CMK (cell line): ENCODE results near the gene TOX3.

Source experiments
- DNase-seq: peaks from one replicate; pipeline ENCODE4 v3.0.0-alpha.2; 2010; ENCODE audit warnings: low read depth

Gene TOX3

DNA sequence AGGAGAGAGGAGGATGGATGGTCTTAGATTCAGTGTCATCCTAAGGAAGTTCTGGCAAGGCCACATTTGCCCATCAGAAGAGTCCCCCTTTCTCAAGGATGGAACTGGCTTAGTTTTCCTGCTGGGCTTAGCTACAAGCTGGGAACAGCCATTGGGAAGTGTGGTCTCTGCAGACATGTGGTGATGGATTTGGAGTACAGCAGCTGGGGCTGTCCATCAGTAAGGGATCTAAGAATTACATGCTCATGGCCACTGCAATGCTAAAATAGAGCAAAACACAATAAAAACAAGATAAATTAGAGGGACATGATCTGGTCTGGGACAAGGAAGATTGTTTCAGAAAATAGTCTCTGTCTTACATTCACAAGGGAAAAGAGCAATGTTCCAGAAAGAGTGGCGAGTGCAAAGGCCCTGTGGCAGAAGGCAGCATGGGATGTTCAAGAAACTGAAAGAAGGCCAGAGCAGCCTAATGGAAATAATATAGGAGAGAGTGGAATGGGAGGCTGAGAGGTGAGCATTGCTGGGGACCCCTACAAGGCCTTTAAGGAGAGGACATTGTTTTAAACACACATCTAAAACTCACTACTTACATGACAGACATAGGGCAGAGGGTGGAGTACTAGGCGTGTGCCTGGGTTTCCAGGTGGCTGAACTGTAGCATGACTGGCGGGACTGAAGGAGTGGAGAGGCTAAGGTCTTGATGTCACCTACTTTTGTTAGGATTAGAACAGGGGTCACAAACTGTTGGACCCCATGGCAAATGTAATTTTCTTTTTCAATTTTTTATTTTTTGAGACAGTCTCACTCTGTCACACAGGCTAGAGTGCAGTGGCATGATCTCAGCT is 17.0 kb upstream of the TOX3 start:
- DNase-seq = no peak

- no peak for DNase-seq
These were observed 15.8 kb upstream of the TOX3 start for GRCh38 chr16:52562770-52563169.

DNA sequence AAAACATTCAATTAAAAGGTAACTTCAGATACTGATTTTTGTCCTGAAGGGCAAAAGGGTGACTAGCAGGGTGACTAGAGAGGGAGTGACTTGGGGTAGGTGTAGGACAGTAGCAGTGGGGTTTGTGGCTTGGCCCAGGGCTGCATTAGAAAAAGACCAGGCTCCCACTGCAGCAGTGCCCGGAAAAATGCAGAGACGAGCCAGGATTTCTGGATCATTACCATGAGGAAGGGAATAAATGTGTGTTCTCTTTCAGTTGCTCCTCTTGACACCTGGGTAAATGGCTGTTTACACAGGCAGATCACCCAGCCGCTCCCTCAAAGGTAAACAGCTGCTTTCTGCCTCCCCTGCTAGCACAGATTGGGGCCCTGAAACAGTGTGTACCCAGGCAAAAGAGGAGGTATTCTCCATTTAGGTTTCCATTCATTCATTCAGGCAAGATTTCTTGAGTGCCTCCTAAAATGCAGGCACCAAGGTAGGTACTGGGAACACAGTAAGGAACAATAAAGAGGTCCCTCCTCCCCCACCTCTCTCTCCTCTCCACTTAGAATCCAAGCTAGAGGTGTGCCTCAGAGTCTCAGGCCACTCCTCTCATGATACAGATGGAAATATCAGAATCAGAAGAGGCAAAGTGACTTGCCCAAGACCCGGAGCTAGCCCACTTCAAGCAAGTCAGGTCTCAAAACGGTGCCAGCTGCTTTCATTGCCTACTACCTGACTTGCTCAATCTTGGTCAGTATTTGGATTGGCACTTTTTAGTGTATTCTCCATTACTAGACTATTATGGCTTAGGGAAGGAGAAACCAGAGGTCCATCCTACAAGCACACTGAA is 15.2 kb upstream of the TOX3 start:
- DNase-seq = no peak

DNA sequence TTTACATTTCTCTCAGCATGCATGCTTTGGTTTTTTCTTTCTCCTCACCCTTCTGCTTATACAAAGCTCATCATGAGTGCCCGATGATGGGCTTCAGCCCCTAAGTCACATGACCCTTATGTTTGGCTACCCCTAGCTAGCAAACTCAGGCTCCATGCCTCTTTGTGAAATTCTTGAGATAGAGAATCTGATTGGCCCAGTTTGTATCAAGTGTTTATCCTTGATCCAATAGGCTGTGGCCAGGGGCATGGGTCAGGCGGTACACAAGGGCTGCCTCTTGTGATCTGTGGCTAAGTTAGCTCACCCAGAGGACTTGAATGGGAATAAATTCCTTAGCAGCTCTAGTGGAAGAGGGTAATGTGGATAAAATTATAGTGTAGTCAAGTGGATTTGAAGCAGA is 11.5 kb upstream of the TOX3 start:
- no peak for DNase-seq

GRCh38 chr16:52557236-52557635 is 10.3 kb upstream of the TOX3 start:
- no peak for DNase-seq

GRCh38 chr16:52556083-52556482 is 9.1 kb upstream of the TOX3 start:
- DNase-seq = no peak

DNA sequence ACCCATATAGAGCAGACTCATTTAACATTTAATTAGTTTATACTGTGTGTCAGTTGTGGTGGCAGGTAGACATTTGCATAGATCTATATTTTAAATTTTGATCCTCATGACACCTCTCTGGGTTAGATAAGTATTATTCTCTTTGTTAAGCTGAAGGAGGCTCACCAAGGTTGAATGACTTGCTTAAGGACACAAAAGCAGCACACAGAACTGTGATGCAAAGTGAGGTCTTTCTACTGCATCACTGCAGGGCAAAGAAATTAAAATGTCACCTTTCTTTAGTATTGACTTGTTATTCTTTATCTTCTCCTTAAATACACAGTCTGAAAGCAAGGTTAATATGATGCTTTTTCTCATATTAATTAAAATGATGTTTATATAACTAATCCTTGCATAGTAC is 8.6 kb upstream of the TOX3 start:
- DNase-seq = no peak

DNA sequence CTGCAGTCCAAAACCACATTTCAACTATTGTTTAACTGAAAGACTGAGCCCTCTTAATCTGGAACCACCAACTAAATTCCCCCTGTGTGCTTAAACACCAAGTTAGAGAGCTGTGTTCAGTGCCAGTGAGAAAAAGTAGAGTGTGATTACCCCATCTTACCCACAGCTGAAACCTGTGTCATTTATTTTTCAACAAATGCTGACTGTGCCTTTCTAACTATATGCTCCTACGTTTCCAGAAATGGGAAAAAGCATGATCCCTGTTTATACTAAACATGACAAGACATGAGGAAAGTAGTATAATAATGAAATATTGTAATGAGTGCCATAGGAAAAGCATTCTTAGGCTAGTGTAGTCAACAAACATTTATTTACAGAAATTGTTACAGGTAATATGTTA is 7.4 kb upstream of the TOX3 start:
- no peak for DNase-seq

- no peak for DNase-seq
These were observed 6.4 kb upstream of the TOX3 start for GRCh38 chr16:52553322-52553721.

DNA sequence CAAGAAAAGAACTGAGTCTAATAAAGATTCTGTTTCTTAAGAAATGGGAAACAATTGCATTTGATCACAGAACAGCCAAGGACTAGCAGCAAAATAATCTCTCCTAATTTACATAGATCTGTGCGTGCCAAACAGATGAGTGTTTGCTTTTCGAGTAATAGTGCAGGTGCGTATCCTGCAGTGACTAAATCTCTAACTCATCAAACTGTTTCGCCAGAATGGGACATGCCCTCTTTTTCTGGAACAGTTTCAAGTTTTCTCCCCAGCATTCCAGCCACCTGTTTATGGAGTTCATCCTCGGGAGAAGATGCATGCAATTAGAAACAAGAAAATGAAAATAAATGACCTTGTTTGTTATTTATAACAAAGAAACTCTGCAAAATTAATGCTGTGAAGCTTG is 5.7 kb upstream of the TOX3 start:
- no peak for DNase-seq

DNA sequence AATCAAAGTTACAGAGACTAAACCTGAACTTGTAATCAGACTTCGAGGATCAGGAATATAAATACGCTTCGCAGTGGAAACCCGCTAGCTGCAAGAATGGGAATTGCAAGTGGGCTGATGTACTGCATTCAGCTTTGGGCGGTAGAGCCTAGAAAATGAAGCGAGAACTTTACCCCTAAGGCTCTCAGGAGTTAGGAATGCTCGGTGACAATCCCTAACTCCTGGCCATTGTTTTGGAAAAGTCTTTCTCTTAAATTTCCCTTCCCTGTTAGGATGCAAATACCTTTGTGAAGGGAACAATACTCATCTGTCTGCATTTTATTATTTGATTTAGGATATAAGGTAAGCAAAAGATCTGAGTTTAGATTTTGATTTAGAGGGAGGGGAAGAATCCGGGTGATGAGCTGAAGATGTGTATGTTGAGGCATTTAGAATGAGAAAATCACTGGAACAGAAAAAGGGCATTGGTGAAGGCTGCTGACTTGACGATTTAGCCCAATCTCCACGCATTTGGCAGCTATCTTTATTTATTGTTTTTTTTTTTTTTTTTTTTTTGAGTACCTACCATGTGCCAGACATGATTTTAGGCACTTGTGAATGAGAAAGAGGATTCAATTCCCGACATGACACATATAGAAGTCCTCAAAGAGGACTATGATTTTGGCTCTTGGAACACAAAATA is 2.2 kb upstream of the TOX3 start:
- no peak for DNase-seq

GRCh38 chr16:52548261-52549010 is 1.5 kb upstream of the TOX3 start:
- DNase-seq = no peak

DNA sequence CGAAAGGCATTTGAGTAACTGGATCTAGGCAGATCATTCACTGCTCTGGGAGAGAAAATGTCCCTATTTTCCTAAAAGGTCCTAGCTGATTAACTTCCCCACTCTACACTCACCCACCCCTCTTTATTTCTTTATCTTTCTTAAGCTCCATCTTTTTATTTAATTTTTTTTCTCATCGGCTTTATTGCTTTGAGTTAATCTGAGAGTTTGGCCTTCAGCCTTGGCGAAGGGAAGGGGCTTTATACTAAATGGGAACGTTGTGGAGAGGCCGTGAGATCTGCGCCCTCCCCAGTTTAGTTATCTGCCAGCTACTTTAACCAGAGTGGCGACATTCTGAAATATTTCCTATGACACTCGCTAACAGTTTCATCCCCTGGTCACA is 882 bp upstream of the TOX3 start:
- DNase-seq = no peak

DNA sequence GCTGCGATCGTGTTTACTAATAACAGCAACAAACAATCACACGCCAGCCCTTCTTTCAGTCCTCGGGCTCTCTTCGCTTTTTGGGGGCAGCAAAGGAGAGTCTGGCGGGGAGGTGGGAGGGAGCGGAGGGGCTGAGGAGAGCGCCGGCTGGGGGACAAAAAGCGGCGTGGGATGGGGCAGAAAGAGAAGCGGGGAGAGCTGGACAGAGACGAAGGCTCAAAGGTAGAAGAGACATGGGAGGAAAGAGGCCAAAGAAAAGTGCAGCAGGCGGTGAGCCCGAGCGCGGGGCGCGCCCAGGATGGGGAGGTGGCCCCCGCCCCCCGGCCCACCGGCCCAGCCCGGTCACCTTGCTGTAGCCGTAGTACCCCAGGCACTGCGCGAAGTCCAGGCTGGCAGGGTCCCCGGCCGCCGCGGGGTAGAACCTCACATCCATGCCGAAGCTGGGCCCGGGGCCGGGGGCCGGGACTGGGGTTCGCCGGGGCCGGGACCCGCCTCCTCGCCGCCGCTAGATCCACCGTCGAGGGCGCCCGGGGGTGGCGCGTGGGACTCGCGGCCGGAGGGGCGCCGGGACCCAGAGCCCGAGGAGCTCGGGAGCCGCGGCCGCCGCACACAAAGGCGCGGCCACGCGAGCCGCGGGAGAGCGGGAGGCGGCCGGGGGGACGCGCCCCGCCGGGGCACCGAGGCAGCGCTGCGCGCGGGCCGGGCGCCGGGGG is 496 bp downstream of the TOX3 start:
- DNase-seq = no peak

DNA sequence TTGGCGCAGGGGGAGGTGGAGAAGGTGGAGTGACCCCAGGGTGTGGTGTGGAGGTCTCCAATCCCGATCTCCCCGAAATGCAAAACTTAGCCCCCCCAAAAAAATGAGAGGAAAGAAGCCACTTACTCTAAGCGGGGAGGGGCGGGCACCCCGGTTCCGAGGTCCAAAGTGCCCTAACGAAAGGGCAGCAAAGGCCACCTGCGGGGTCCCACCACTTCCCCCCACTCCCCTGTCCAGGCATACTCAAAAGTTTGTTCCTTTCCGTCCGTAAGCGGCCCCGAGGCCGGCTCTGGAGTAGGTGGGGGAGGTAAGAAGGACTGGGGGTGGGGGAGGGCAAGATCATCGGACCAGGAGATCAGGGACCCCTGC is 1.1 kb downstream of the TOX3 start:
- no peak for DNase-seq

GRCh38 chr16:52545222-52545897 is 1.6 kb downstream of the TOX3 start:
- no peak for DNase-seq

DNA sequence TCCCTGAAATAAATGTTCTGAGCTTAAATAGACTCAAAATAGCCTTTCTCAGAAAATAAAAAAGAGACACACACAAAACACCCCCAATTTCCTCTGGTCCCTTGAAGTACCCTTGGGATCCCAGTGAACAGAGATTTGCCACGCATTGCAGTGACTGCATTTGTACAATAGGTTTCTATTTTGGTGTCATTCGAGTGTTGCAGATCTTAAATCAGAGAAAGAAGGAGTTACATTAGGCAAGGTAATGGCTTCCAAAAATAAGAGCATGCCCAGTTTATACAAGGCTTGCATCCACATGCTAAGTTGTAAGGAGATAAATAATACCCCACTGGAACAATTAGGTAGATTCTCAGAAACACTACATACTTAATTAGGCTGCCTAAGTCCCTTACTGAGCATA is 2.2 kb downstream of the TOX3 start:
- DNase-seq = no peak

DNA sequence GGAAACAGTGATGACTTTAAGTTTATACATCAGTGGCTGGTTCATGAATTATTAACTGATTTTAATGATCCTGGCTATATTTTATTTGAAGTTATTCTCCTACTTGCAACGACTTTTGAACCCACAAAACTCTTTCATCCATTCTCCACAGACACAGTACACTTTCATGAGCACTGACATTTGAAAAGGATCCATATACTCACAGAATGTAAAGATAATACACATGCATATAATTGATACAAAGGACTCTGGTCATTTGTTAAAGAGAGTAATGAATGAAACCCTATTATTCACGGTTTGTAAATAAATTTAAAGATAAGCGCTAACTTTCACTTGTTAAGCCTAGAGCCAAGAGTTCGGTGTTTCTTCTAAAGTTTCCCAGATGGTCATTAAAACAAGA is 3.3 kb downstream of the TOX3 start:
- DNase-seq = no peak

GRCh38 chr16:52540910-52541309 is 6.0 kb downstream of the TOX3 start:
- DNase-seq = no peak

DNA sequence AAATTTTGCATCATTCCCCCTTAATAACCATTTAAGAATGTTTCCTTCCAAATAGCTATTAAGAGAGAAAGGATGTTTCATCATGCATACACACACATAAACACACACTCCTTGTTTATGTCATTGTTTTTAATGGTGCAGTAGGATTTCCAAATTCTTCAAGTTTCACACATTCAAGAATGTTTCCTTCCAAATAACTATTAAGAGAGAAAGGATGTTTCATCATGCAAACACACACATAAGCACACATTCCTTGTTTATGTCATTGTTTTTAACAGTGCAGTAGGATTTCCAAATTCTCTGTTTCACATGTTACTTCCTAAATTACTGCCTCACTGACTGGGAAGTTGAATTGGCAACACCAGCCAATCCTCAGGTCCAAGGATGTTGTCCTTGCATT is 7.8 kb downstream of the TOX3 start:
- no peak for DNase-seq

DNA sequence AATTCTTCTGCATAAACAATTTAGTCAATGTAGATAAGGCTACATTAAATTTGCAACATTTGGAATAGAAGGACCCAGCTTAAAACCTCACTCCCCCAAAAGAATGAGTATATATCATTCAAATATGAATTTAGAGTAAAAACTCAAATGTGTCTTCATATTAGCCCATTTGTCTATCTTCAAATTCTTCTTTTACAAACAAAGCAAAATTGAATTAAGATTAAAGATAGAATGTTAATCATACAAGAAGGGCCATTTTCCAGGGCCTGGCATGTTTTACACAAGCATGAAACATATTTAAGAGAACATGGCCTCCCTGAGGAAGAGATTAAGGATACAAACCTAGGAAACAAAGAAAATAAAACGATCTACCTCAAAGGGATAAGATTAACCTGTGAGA is 8.4 kb downstream of the TOX3 start:
- DNase-seq = no peak
